ENCODE data around the gene AKR7A2. TPM values are rescaled to one million over a fixed set of nuclear protein-coding genes. Genes with fewer than 3 reads are reported as not detected.

Gene AKR7A2
- total and polyA plus RNA-seq, 2 experiments from 2014 or later, result 20.8 to 53.6 TPM

DNA sequence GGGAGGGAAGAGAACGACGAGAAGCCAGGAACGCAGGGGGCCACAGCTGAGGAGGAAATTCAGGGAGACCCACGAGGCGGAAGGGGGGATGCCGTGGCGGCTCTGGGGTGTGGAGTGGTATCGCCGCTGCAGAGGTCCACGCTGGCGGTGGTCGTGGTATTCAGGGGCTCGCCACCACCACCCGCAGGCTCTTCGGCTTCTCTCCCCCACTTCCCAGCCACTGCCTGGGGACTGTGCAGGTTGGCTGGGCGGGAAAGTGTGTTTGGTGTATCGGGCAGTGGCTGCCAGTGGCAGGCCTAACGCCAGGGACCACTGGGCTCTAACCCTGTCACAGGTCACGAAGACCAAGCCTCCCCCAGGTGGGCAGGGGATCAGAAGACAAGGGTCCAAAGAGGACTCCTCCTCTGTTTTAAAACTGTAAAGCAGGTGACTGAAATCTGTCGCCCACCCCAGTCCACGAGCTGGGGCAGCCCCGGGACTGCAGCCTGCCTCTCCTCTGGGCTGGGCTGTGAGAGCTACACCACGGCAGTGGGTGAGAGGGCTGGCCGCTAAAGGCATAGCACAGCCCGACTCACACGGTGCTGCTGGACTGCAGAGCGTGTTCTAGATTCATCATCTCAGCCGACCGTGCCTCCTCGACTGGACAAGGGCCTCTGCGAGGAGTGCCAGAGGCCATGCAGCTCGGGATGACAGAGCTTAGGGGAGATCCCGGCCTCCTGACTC, 31.1 kb upstream of the AKR7A2 start:
- H3K4me1 Mint-ChIP-seq, result peaks cover 32% of the 10 kb centered on the region
- Histone ChIP-seq H3K4me2 (no peak overlapping the region), H3K9me2 (ENCODE audit: insufficient read depth) (no peaks in the 10 kb centered on the region), H3K4me3 (no peak overlapping the region), H3K36me3 (ENCODE audit: insufficient read depth) (no peaks in the 10 kb centered on the region; the same call in 1 of the 2 replicates), H3K4me1 (ENCODE audit: insufficient read depth) (peaks cover 11% of the 10 kb centered on the region), H4K20me1 (replicated peaks; ENCODE audit: insufficient read depth) (peaks cover 3% of the 10 kb centered on the region), H3F3A (replicated peaks; ENCODE audit: low read depth) (peaks cover 25% of the 10 kb centered on the region), H3K27me3 (ENCODE audit: insufficient read depth) (no peaks in the 10 kb centered on the region), H3K27ac (ENCODE audit: low read depth) (no peak overlapping the region), H3K79me2 (replicated peaks; ENCODE audit: insufficient read depth) (no peaks in the 10 kb centered on the region), H2AFZ (no peak overlapping the region)
- H3K27me3 Mint-ChIP-seq (ENCODE audit: insufficient read depth, low read depth, poor library complexity), result peaks cover 19% of the 10 kb centered on the region
- H3K36me3 Mint-ChIP-seq (ENCODE audit: low read depth), result peaks cover 44% of the 10 kb centered on the region
- H3K4me3 Mint-ChIP-seq, result no peak overlapping the region
- ATAC-seq (no peak), DNase-seq (ENCODE audit: low spot score) (no peak)
- H3K27ac Mint-ChIP-seq, result no peak overlapping the region
- no peaks in the 10 kb centered on the region for H3K9me3 Mint-ChIP-seq
- TF ChIP-seq EZH2 (IDR thresholded peaks at IDR 0.05; ENCODE audit: low read depth, unreplicated experiment) (no peak), NANOG (IDR thresholded peaks at IDR 0.05; ENCODE audit: borderline replicate concordance) (no peak), POLR2AphosphoS5 (IDR thresholded peaks at IDR 0.05; ENCODE audit: low read depth) (no peak), ZNF114 (CRISPR knock-in tag; IDR thresholded peaks at IDR 0.05) (no peak), EZH2phosphoT487 (IDR thresholded peaks at IDR 0.05; ENCODE audit: unreplicated experiment) (no peak), STAT1 (IDR thresholded peaks at IDR 0.05; ENCODE audit: unreplicated experiment) (no peak), CREB1 (CRISPR knock-in tag; IDR thresholded peaks at IDR 0.05; ENCODE audit: low read depth) (no peak), JUNB (IDR thresholded peaks at IDR 0.05; ENCODE audit: unreplicated experiment) (no peak), ZNF331 (CRISPR knock-in tag; IDR thresholded peaks at IDR 0.05; ENCODE audit: low read depth) (no peak)
- TF ChIP-seq, protein P1, sequence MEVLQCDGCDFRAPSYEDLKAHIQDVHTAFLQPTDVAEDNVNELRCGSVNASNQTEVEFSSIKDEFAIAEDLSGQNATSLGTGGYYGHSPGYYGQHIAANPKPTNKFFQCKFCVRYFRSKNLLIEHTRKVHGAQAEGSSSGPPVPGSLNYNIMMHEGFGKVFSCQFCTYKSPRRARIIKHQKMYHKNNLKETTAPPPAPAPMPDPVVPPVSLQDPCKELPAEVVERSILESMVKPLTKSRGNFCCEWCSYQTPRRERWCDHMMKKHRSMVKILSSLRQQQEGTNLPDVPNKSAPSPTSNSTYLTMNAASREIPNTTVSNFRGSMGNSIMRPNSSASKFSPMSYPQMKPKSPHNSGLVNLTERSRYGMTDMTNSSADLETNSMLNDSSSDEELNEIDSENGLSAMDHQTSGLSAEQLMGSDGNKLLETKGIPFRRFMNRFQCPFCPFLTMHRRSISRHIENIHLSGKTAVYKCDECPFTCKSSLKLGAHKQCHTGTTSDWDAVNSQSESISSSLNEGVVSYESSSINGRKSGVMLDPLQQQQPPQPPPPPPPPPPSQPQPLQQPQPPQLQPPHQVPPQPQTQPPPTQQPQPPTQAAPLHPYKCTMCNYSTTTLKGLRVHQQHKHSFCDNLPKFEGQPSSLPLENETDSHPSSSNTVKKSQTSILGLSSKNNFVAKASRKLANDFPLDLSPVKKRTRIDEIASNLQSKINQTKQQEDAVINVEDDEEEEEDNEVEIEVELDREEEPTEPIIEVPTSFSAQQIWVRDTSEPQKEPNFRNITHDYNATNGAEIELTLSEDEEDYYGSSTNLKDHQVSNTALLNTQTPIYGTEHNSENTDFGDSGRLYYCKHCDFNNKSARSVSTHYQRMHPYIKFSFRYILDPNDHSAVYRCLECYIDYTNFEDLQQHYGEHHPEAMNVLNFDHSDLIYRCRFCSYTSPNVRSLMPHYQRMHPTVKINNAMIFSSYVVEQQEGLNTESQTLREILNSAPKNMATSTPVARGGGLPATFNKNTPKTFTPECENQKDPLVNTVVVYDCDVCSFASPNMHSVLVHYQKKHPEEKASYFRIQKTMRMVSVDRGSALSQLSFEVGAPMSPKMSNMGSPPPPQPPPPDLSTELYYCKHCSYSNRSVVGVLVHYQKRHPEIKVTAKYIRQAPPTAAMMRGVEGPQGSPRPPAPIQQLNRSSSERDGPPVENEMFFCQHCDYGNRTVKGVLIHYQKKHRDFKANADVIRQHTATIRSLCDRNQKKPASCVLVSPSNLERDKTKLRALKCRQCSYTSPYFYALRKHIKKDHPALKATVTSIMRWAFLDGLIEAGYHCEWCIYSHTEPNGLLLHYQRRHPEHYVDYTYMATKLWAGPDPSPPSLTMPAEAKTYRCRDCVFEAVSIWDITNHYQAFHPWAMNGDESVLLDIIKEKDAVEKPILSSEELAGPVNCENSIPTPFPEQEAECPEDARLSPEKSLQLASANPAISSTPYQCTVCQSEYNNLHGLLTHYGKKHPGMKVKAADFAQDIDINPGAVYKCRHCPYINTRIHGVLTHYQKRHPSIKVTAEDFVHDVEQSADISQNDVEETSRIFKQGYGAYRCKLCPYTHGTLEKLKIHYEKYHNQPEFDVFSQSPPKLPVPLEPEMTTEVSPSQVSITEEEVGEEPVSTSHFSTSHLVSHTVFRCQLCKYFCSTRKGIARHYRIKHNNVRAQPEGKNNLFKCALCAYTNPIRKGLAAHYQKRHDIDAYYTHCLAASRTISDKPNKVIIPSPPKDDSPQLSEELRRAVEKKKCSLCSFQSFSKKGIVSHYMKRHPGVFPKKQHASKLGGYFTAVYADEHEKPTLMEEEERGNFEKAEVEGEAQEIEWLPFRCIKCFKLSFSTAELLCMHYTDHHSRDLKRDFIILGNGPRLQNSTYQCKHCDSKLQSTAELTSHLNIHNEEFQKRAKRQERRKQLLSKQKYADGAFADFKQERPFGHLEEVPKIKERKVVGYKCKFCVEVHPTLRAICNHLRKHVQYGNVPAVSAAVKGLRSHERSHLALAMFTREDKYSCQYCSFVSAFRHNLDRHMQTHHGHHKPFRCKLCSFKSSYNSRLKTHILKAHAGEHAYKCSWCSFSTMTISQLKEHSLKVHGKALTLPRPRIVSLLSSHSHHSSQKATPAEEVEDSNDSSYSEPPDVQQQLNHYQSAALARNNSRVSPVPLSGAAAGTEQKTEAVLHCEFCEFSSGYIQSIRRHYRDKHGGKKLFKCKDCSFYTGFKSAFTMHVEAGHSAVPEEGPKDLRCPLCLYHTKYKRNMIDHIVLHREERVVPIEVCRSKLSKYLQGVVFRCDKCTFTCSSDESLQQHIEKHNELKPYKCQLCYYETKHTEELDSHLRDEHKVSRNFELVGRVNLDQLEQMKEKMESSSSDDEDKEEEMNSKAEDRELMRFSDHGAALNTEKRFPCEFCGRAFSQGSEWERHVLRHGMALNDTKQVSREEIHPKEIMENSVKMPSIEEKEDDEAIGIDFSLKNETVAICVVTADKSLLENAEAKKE (CRISPR knock-in tag; IDR thresholded peaks at IDR 0.05), result no peak
- TF ChIP-seq, protein P2, sequence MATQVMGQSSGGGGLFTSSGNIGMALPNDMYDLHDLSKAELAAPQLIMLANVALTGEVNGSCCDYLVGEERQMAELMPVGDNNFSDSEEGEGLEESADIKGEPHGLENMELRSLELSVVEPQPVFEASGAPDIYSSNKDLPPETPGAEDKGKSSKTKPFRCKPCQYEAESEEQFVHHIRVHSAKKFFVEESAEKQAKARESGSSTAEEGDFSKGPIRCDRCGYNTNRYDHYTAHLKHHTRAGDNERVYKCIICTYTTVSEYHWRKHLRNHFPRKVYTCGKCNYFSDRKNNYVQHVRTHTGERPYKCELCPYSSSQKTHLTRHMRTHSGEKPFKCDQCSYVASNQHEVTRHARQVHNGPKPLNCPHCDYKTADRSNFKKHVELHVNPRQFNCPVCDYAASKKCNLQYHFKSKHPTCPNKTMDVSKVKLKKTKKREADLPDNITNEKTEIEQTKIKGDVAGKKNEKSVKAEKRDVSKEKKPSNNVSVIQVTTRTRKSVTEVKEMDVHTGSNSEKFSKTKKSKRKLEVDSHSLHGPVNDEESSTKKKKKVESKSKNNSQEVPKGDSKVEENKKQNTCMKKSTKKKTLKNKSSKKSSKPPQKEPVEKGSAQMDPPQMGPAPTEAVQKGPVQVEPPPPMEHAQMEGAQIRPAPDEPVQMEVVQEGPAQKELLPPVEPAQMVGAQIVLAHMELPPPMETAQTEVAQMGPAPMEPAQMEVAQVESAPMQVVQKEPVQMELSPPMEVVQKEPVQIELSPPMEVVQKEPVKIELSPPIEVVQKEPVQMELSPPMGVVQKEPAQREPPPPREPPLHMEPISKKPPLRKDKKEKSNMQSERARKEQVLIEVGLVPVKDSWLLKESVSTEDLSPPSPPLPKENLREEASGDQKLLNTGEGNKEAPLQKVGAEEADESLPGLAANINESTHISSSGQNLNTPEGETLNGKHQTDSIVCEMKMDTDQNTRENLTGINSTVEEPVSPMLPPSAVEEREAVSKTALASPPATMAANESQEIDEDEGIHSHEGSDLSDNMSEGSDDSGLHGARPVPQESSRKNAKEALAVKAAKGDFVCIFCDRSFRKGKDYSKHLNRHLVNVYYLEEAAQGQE (IDR thresholded peaks at IDR 0.05; ENCODE audit: unreplicated experiment), result no peak
- TF ChIP-seq, protein P3, sequence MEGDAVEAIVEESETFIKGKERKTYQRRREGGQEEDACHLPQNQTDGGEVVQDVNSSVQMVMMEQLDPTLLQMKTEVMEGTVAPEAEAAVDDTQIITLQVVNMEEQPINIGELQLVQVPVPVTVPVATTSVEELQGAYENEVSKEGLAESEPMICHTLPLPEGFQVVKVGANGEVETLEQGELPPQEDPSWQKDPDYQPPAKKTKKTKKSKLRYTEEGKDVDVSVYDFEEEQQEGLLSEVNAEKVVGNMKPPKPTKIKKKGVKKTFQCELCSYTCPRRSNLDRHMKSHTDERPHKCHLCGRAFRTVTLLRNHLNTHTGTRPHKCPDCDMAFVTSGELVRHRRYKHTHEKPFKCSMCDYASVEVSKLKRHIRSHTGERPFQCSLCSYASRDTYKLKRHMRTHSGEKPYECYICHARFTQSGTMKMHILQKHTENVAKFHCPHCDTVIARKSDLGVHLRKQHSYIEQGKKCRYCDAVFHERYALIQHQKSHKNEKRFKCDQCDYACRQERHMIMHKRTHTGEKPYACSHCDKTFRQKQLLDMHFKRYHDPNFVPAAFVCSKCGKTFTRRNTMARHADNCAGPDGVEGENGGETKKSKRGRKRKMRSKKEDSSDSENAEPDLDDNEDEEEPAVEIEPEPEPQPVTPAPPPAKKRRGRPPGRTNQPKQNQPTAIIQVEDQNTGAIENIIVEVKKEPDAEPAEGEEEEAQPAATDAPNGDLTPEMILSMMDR (conservative IDR thresholded peaks at IDR 0.05; ENCODE audit: low read depth in 2 of 2), result no peak
- TF ChIP-seq, protein P4, sequence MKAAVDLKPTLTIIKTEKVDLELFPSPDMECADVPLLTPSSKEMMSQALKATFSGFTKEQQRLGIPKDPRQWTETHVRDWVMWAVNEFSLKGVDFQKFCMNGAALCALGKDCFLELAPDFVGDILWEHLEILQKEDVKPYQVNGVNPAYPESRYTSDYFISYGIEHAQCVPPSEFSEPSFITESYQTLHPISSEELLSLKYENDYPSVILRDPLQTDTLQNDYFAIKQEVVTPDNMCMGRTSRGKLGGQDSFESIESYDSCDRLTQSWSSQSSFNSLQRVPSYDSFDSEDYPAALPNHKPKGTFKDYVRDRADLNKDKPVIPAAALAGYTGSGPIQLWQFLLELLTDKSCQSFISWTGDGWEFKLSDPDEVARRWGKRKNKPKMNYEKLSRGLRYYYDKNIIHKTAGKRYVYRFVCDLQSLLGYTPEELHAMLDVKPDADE (IDR thresholded peaks at IDR 0.05), result no peak
